ENCODE measurements around the gene MAGI1.
"Not testable (repeated sequence)": the region's sequence is repeated elsewhere in the genome, so short reads cannot be mapped to it uniquely, and the experiment has no call there.

MAGI1 gene

GRCh38 chr3:65550137-65550536 lies 488.6 kb downstream of the MAGI1 start:
- DNase-seq: no peak

- no peak for DNase-seq
Measured at GRCh38 chr3:65549626-65549959, 489.1 kb downstream of the MAGI1 start.

- DNase-seq: no peak
Measured at GRCh38 chr3:65548848-65549625, 489.7 kb downstream of the MAGI1 start.

GRCh38 chr3:65545429-65545828 lies 493.3 kb downstream of the MAGI1 start:
- DNase-seq: no peak

GRCh38 chr3:65543391-65543790 lies 495.3 kb downstream of the MAGI1 start:
- not testable (repeated sequence) for DNase-seq

GRCh38 chr3:65540666-65541065 lies 498.1 kb downstream of the MAGI1 start:
- DNase-seq: no peak

- no peak for DNase-seq
Measured at GRCh38 chr3:65539616-65540015, 499.1 kb downstream of the MAGI1 start.

- no peak for DNase-seq
Measured at GRCh38 chr3:65538101-65538500, 500.6 kb downstream of the MAGI1 start.

GRCh38 chr3:65537109-65537508 lies 501.6 kb downstream of the MAGI1 start:
- DNase-seq: no peak

GRCh38 chr3:65535260-65535659 lies 503.5 kb downstream of the MAGI1 start:
- no peak for DNase-seq

GRCh38 chr3:65534805-65535204 lies 503.9 kb downstream of the MAGI1 start:
- no peak for DNase-seq

- no peak for DNase-seq
Measured at GRCh38 chr3:65532749-65533148, 506.0 kb downstream of the MAGI1 start.

GRCh38 chr3:65532215-65532614 lies 506.5 kb downstream of the MAGI1 start:
- no peak for DNase-seq

- DNase-seq: no peak
Measured at GRCh38 chr3:65531499-65531898, 507.2 kb downstream of the MAGI1 start.

GRCh38 chr3:65526656-65527055 lies 512.1 kb downstream of the MAGI1 start:
- no peak for DNase-seq

GRCh38 chr3:65524584-65524983 lies 514.1 kb downstream of the MAGI1 start:
- no peak for DNase-seq

GRCh38 chr3:65523878-65524277 lies 514.8 kb downstream of the MAGI1 start:
- no peak for DNase-seq

GRCh38 chr3:65521032-65521431 lies 517.7 kb downstream of the MAGI1 start:
- DNase-seq: no peak

GRCh38 chr3:65516998-65517397 lies 521.7 kb downstream of the MAGI1 start:
- DNase-seq: no peak

- not testable (repeated sequence) for DNase-seq
Measured at GRCh38 chr3:65514317-65514716, 524.4 kb downstream of the MAGI1 start.

- not testable (repeated sequence) for DNase-seq
Measured at GRCh38 chr3:65509423-65509794, 529.3 kb downstream of the MAGI1 start.

- no peak for DNase-seq
Measured at GRCh38 chr3:65508750-65509422, 529.8 kb downstream of the MAGI1 start.

GRCh38 chr3:65507437-65507836 lies 531.3 kb downstream of the MAGI1 start:
- DNase-seq: no peak

- DNase-seq: no peak
Measured at GRCh38 chr3:65503776-65504175, 534.9 kb downstream of the MAGI1 start.

GRCh38 chr3:65502526-65502925 lies 536.2 kb downstream of the MAGI1 start:
- no peak for DNase-seq

All from T-helper 2 cell (primary cell).